Measurements from ENCODE around the gene MGRN1. TPM values are rescaled to one million over a fixed set of nuclear protein-coding genes. Genes with fewer than 3 reads are reported as not detected.
A peak's percentile ranks its signal among the peaks of the same experiment; 100 is the strongest.
"Not testable (repeated sequence)": the region's sequence is repeated elsewhere in the genome, so short reads cannot be mapped to it uniquely, and the experiment has no call there.

Gene MGRN1
- total RNA-seq, 6 experiments from 2014 or later: 65.8 to 81.6 (median 69.1) TPM

DNA sequence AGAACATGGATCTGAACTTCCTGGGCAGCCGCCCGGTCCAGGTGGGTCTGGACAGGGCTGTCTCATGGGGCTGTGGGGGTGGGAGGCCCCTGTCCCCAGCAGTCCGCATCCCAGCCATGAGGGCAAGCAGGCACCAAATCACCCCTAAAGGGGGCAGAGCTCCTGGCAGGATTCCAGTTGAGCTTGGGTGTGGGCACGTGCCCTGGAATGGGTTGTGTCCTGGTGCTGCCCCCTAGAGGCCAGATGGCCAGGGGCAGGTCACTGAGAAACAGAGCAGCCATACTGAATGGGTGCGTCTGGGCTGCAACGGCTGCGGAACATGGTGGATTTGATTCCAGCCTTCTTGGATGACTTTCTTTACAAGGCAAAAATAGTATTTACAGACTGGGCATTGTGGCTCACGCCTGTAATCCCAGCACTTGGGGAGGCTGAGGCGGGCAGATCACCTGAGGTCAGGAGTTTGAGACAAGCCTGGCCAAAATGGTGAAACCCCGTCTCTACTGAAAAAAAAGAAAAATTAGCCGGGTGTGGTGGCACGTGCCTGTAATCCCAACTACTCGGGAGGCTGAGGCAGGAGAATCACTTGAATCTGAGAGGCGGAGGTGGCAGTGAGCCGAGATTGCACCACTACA lies 25.9 kb downstream of the MGRN1 start:
- H3K9me3 Mint-ChIP-seq; H3K4me3 Mint-ChIP-seq; H3K27me3 Mint-ChIP-seq (ENCODE audit: insufficient read depth); H3K4me1 Mint-ChIP-seq (ENCODE audit: low read depth); H3K27ac Mint-ChIP-seq: not testable (repeated sequence)
- peak; percentile 39 for DNase-seq
- H3K36me3 Mint-ChIP-seq (ENCODE audit: low read depth): peaks cover 23% of the 10 kb centered on the region
- TF ChIP-seq, protein P1, sequence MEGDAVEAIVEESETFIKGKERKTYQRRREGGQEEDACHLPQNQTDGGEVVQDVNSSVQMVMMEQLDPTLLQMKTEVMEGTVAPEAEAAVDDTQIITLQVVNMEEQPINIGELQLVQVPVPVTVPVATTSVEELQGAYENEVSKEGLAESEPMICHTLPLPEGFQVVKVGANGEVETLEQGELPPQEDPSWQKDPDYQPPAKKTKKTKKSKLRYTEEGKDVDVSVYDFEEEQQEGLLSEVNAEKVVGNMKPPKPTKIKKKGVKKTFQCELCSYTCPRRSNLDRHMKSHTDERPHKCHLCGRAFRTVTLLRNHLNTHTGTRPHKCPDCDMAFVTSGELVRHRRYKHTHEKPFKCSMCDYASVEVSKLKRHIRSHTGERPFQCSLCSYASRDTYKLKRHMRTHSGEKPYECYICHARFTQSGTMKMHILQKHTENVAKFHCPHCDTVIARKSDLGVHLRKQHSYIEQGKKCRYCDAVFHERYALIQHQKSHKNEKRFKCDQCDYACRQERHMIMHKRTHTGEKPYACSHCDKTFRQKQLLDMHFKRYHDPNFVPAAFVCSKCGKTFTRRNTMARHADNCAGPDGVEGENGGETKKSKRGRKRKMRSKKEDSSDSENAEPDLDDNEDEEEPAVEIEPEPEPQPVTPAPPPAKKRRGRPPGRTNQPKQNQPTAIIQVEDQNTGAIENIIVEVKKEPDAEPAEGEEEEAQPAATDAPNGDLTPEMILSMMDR (IDR thresholded peaks at IDR 0.05): peak; percentile 94

DNA sequence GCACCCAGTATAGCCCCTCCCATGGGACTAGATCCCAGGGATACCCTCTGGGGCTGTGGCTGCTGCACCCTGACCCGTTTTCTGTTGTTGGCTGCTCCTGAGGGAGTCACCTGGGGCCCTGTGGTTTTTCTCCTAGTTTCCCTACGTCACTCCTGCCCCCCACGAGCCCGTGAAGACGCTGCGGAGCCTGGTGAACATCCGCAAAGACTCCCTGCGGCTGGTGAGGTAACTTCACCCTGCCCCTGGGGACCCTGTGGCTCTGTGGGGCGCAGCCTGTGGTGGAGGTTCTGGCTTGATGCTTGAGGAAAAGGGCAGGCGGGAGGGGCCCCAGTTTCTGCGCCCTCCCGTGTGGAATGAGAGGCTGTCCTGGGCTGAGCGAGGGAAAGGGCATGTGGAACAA lies 27.2 kb downstream of the MGRN1 start:
- peaks cover 23% of the 10 kb centered on the region for H3K36me3 Mint-ChIP-seq (ENCODE audit: low read depth)
- peaks cover 5% of the 10 kb centered on the region; the same call in 1 of the 2 replicates for H3K9me3 Mint-ChIP-seq
- no peak overlapping the region for H3K27ac Mint-ChIP-seq
- no peaks in the 10 kb centered on the region for H3K4me1 Mint-ChIP-seq (ENCODE audit: low read depth)
- H3K4me3 Mint-ChIP-seq: no peak overlapping the region
- peaks cover 3% of the 10 kb centered on the region; the same call in 1 of the 2 replicates for H3K27me3 Mint-ChIP-seq (ENCODE audit: insufficient read depth)
- TF ChIP-seq, protein P1 (IDR thresholded peaks at IDR 0.05): no peak
- no peak for DNase-seq

- H3K9me3 Mint-ChIP-seq: peaks cover 5% of the 10 kb centered on the region; the same call in 1 of the 2 replicates
- H3K36me3 Mint-ChIP-seq (ENCODE audit: low read depth): peaks cover 20% of the 10 kb centered on the region
- H3K4me3 Mint-ChIP-seq: no peak overlapping the region
These were observed 27.9 kb downstream of the MGRN1 start for GRCh38 chr16:4652561-4652960.

GRCh38 chr16:4654011-4654963 lies 29.7 kb downstream of the MGRN1 start:
- Mint-ChIP-seq H3K27ac (no peak overlapping the region), H3K4me3 (no peak overlapping the region), H3K9me3 (peaks cover 3% of the 10 kb centered on the region; the same call in 1 of the 2 replicates), H3K4me1 (ENCODE audit: low read depth) (no peaks in the 10 kb centered on the region), H3K27me3 (ENCODE audit: insufficient read depth) (peaks cover 3% of the 10 kb centered on the region), H3K36me3 (ENCODE audit: low read depth) (peaks cover 11% of the 10 kb centered on the region)
- TF ChIP-seq, protein P1 (IDR thresholded peaks at IDR 0.05): no peak
- no peak for DNase-seq

More at GRCh38 chr16:4652561-4652960, 27.9 kb downstream of the MGRN1 start:
- TF ChIP-seq, protein P1 (IDR thresholded peaks at IDR 0.05): no peak
- H3K4me1 Mint-ChIP-seq (ENCODE audit: low read depth): no peaks in the 10 kb centered on the region
- H3K27me3 Mint-ChIP-seq (ENCODE audit: insufficient read depth): peaks cover 3% of the 10 kb centered on the region; the same call in 1 of the 2 replicates
- no peak overlapping the region for H3K27ac Mint-ChIP-seq
- no peak for DNase-seq

GRCh38 chr16:4654964-4655590 lies 30.5 kb downstream of the MGRN1 start:
- DNase-seq: no peak
- H3K27ac Mint-ChIP-seq: no peak overlapping the region
- no peaks in the 10 kb centered on the region for H3K9me3 Mint-ChIP-seq
- peaks cover 3% of the 10 kb centered on the region for H3K27me3 Mint-ChIP-seq (ENCODE audit: insufficient read depth)
- H3K4me1 Mint-ChIP-seq (ENCODE audit: low read depth): no peaks in the 10 kb centered on the region
- peaks cover 7% of the 10 kb centered on the region for H3K36me3 Mint-ChIP-seq (ENCODE audit: low read depth)
- no peak overlapping the region for H3K4me3 Mint-ChIP-seq
- TF ChIP-seq, protein P1 (IDR thresholded peaks at IDR 0.05): no peak
